ENCODE data around the gene SF3B6.

The SF3B6 gene

DNA sequence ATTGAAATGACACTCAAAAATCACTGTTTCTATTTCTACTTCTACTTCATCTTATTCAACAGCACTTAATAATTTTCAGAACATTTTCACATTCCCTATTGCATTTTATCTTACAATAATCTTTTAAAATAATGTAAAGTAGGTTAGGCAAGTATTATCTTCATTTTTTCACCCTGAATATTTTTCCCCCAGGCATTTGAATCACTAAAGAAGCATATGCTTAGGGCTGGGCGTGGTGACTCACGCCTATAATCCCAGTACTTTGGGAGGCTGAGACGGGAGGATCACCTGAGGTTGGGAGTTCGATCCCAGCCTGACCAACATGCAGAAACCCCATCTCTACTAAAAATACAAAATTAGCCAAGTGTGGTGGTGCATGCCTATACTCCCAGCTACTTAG, 35.6 kb downstream of the SF3B6 start:
- H3K4me1 ChIP-seq (ENCODE audit: control insufficient read depth, insufficient read depth, low read length, unreplicated experiment) = no peaks in the 10 kb centered on the region
- peaks cover 24% of the 10 kb centered on the region for H3K36me3 ChIP-seq (ENCODE audit: insufficient read depth, low read length)
- no peaks in the 10 kb centered on the region for H3K27me3 ChIP-seq (ENCODE audit: insufficient read depth, low read length)
- H2AFZ ChIP-seq (ENCODE audit: low read length, unreplicated experiment) = no peak overlapping the region
- H3K27ac ChIP-seq (ENCODE audit: low read depth, low read length) = no peak overlapping the region
- peaks cover 15% of the 10 kb centered on the region for H3K79me2 ChIP-seq (ENCODE audit: control insufficient read depth, insufficient read depth, low read length, unreplicated experiment)
- no peak overlapping the region for H3K4me3 ChIP-seq (ENCODE audit: low read depth, low read length)

DNA sequence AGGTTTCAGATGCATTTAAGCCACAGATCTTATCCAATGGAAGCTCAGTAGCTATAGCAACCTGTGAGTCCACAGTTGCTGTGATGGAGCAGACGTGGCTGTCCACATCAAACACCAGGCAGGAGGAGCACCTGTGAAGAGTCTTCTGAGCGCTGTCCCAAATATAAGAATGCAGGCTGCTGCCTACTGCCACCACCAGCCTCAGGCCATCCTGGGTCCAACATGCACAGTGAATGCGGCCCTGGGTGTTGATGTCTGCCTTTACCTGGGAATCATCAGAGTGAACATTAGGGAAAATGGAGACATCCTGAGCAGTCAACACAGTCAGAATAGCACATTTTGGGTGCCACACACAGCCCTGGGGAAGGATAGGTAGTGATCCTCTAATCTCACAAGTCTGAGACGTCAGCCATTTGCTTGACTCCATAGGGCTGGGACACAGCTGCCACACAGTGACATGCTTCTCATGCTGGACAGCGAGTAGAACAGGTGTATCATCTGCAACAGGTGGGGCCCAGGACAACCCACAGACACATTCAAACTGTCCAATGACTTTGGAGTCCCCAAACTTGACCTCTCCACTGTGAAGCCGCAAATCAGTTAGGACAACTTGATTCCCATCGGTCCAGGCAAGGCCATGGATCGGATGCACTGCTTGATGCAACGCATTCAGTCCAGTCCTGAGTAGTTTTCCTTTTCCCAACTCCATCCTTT, 37.2 kb downstream of the SF3B6 start:
- no peaks in the 10 kb centered on the region for H3K4me1 ChIP-seq (ENCODE audit: control insufficient read depth, insufficient read depth, low read length, unreplicated experiment)
- H3K27ac ChIP-seq (ENCODE audit: low read depth, low read length) = no peak overlapping the region
- peaks cover 9% of the 10 kb centered on the region for H3K79me2 ChIP-seq (ENCODE audit: control insufficient read depth, insufficient read depth, low read length, unreplicated experiment)

DNA sequence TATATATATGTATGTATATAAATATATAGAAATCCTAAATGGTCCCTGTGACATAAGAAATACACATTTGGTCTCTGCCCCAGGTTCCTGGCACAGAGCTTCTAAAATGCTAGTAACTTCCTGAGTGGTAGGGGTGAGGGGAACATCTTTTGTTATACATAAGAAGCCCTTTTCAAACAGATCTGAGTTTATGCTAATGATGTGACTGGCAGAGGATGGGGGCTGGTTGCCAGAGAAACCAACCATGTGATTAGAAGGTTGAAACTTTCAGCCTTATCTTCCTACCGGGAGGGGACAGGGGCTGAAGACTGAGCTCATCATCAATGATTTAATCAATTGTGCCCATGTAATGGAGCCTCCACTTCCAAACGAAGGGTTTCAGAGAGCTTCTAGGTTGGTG, 49.9 kb downstream of the SF3B6 start:
- Histone ChIP-seq H2AFZ (ENCODE audit: low read length, unreplicated experiment) (no peak overlapping the region), H3K27me3 (ENCODE audit: insufficient read depth, low read length) (no peaks in the 10 kb centered on the region), H3K4me1 (ENCODE audit: control insufficient read depth, insufficient read depth, low read length, unreplicated experiment) (peaks cover 5% of the 10 kb centered on the region), H3K27ac (ENCODE audit: low read depth, low read length) (no peak overlapping the region), H3K79me2 (ENCODE audit: control insufficient read depth, insufficient read depth, low read length, unreplicated experiment) (no peaks in the 10 kb centered on the region), H3K4me3 (ENCODE audit: low read depth, low read length) (no peak overlapping the region), H3K36me3 (ENCODE audit: insufficient read depth, low read length) (peaks cover 9% of the 10 kb centered on the region)

More for the DNA sequence above, 37.2 kb downstream of the SF3B6 start:
- H2AFZ ChIP-seq (ENCODE audit: low read length, unreplicated experiment) = no peak overlapping the region
- no peaks in the 10 kb centered on the region for H3K27me3 ChIP-seq (ENCODE audit: insufficient read depth, low read length)
- peaks cover 24% of the 10 kb centered on the region for H3K36me3 ChIP-seq (ENCODE audit: insufficient read depth, low read length)
- H3K4me3 ChIP-seq (ENCODE audit: low read depth, low read length) = no peak overlapping the region

DNA sequence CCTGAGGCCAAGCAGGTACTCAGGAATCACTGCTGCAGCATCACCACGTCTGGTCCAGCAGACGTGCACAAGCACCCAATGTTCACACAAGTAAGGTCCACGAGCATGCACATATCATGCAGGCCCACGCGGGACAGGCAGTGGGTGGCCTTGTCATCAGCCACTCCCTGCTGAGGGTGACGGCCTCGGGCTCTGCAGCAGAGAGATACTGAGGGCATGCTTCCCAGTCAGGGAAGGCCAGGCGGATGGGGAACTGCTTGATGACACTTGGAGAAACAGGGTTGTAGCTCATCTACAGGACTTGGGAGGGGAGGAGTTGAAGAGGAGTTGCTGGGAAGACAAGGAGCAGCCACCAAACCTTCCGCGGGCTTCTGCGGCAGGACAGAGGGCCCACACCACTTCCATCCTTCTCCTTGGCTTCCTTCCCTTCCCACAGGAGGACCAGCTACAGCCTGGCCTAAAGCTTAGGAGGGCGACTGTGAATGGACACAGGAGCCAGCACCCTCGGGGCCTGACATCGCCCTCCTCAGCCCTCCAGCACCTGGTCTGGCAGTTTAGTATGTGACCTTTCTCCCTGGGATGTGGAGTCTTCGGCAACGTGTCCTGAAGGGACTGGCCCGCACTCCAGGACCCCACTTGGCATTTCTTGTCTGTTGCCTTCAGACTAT, 51.0 kb downstream of the SF3B6 start:
- no peaks in the 10 kb centered on the region for H3K27me3 ChIP-seq (ENCODE audit: insufficient read depth, low read length)
- H2AFZ ChIP-seq (ENCODE audit: low read length, unreplicated experiment) = no peak overlapping the region
- no peak overlapping the region for H3K27ac ChIP-seq (ENCODE audit: low read depth, low read length)
- peaks cover 4% of the 10 kb centered on the region for H3K36me3 ChIP-seq (ENCODE audit: insufficient read depth, low read length)
- H3K79me2 ChIP-seq (ENCODE audit: control insufficient read depth, insufficient read depth, low read length, unreplicated experiment) = no peaks in the 10 kb centered on the region
- H3K4me1 ChIP-seq (ENCODE audit: control insufficient read depth, insufficient read depth, low read length, unreplicated experiment) = peaks cover 8% of the 10 kb centered on the region
- no peak overlapping the region for H3K4me3 ChIP-seq (ENCODE audit: low read depth, low read length)

DNA sequence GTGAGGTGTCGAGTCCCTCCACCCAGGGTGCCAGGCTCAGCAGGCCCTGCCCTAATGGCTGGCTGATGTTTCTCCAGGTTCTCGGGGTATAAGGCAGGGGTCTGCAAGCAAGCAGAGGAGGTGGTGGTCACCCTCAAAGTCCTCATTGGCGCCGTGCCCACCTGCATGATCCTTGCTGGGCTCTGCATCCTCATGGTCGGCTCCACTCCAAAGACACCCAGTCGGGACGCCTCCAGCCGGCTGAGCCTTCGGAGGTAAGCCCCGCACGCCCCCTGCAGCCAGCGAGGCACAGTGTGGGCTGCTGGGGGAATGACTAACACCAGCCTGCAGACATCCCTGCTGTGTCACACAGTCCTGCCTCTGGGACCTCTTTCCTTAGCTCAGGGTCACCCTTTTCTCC, 52.1 kb downstream of the SF3B6 start:
- Histone ChIP-seq H3K36me3 (ENCODE audit: insufficient read depth, low read length) (no peaks in the 10 kb centered on the region), H3K27me3 (ENCODE audit: insufficient read depth, low read length) (no peaks in the 10 kb centered on the region), H3K79me2 (ENCODE audit: control insufficient read depth, insufficient read depth, low read length, unreplicated experiment) (no peaks in the 10 kb centered on the region), H3K4me1 (ENCODE audit: control insufficient read depth, insufficient read depth, low read length, unreplicated experiment) (peaks cover 8% of the 10 kb centered on the region), H3K4me3 (ENCODE audit: low read depth, low read length) (no peak overlapping the region), H3K27ac (ENCODE audit: low read depth, low read length) (no peak overlapping the region), H2AFZ (ENCODE audit: low read length, unreplicated experiment) (no peak overlapping the region)

DNA sequence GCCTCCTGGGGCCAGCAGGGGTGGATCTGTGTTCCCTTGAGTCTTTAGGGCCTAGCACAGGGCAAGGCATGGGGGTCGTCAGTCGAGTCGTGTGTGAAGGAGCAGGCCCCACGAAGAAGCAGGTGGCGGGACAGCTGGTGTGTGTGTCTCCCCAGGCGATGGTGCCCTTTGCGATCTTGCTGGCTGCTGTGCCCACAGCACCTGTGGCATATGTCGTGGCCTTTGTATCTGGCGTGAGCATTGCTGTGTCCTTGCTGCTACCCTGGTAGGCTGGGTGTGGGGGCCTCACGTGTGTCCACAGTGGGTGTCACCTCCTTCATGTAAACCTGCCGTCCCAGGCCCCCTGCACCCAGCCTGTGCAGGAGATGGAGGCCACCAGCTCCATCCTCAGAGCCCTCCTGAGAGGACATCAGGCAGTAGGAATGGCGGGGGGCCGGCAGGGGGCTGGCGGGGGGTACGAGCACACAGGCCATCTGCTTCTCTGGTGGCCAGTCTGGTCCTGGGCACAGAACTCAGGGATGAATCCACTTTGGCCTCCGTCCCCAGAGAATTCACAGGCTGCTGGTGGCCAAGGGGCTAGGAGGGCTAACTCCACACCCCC, 53.1 kb downstream of the SF3B6 start:
- Histone ChIP-seq H3K79me2 (ENCODE audit: control insufficient read depth, insufficient read depth, low read length, unreplicated experiment) (no peaks in the 10 kb centered on the region), H3K36me3 (ENCODE audit: insufficient read depth, low read length) (no peaks in the 10 kb centered on the region), H2AFZ (ENCODE audit: low read length, unreplicated experiment) (no peak overlapping the region), H3K4me1 (ENCODE audit: control insufficient read depth, insufficient read depth, low read length, unreplicated experiment) (peaks cover 8% of the 10 kb centered on the region), H3K4me3 (ENCODE audit: low read depth, low read length) (no peak overlapping the region), H3K27ac (ENCODE audit: low read depth, low read length) (no peak overlapping the region), H3K27me3 (ENCODE audit: insufficient read depth, low read length) (no peaks in the 10 kb centered on the region)

DNA sequence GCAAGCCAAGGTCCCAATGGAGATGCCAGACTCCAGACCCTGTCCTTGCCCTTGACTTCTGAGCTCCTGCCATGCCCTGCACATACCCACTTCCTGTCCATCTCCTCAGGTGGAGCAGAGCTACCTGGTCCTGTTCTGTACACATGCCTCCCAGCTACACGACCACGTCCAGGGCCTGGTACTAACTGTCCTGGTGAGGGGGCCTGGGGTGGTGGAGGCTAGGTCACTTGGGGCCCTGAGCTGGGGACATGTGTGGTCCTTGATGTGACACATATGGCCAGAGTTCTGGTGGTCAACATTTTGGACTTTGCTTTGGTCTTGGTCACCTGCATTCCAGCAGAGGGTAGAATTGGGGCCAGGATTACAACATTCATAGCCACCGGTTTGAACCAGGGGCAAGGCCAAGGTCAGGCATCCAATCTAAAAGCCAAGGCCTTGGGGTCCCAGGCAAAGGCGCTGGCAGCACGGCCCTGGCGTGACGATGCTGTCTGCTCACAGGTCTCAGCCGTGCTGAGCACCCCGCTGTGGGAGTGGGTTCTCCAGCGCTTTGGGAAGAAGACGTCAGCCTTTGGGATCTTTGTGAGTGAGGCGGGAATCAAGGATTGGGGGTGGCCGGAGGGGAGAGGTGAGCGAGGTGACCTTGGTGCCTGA, 53.7 kb downstream of the SF3B6 start:
- H3K27ac ChIP-seq (ENCODE audit: low read depth, low read length) = no peak overlapping the region
- H3K36me3 ChIP-seq (ENCODE audit: insufficient read depth, low read length) = no peaks in the 10 kb centered on the region
- H3K79me2 ChIP-seq (ENCODE audit: control insufficient read depth, insufficient read depth, low read length, unreplicated experiment) = no peaks in the 10 kb centered on the region
- no peaks in the 10 kb centered on the region for H3K27me3 ChIP-seq (ENCODE audit: insufficient read depth, low read length)
- no peak overlapping the region for H3K4me3 ChIP-seq (ENCODE audit: low read depth, low read length)
- peaks cover 8% of the 10 kb centered on the region for H3K4me1 ChIP-seq (ENCODE audit: control insufficient read depth, insufficient read depth, low read length, unreplicated experiment)
- H2AFZ ChIP-seq (ENCODE audit: low read length, unreplicated experiment) = no peak overlapping the region

DNA sequence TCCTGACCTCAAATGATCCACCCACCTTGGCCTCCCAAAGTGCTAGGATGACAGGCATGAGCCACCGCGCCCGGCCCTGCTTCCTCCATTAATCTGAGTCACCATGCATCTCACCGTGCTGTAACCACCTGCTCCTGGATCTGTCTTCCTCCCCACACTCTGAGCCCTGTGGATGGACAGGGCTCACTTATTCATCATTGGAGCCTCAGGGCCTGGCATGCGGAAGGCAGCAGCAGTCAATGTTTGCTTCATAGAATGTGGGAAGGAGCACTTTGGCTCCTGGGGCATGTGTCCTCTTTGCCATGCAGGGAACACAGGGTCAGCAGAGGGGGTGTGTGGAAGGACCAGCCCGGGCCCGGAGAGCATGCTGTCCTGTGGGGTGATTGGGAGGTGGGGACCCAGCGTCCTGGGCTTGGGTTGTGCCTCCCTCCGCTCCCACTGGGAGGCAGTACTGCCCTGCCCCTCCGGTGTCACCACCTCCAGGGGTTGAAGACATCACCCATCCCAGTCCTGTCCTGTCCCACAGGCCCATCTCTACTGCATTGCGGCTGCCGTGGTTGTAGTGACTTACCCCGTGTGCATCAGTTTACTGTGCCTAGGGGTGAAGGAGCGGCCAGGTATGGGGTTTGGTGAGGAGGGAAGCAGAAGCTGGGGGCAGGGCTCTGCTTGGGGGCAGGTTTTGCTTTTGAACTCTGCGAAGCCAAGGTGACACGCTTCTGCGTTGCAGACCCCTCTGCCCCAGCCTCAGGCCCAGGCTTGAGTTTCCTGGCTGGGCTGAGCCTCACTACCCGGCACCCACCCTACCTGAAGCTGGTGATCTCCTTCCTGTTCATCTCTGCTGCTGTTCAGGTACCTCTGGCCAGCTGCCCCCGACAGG, 54.8 kb downstream of the SF3B6 start:
- Histone ChIP-seq H3K4me1 (ENCODE audit: control insufficient read depth, insufficient read depth, low read length, unreplicated experiment) (peaks cover 17% of the 10 kb centered on the region), H2AFZ (ENCODE audit: low read length, unreplicated experiment) (no peak overlapping the region), H3K36me3 (ENCODE audit: insufficient read depth, low read length) (no peaks in the 10 kb centered on the region), H3K79me2 (ENCODE audit: control insufficient read depth, insufficient read depth, low read length, unreplicated experiment) (no peaks in the 10 kb centered on the region), H3K27me3 (ENCODE audit: insufficient read depth, low read length) (no peaks in the 10 kb centered on the region), H3K4me3 (ENCODE audit: low read depth, low read length) (no peak overlapping the region), H3K27ac (ENCODE audit: low read depth, low read length) (no peak overlapping the region)

DNA sequence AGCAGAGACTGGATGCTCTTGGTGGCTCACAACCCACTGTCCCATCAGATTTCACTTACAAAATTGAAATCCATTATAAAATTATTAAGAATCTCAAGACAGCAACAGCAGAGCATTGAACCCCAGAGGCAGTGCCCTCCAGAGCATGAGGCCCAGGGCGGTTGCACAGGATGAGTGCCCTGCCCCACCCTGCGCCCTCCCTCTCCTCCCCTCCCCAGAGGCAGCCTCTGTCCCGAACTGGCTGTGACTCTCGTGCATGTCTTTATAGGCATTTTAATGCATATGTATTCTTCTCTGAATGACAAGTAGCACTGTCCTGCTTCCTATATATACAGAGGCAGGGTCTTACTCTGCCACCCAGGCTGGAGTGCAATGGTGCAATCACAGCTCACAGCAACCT, 55.9 kb downstream of the SF3B6 start:
- Histone ChIP-seq H3K4me1 (ENCODE audit: control insufficient read depth, insufficient read depth, low read length, unreplicated experiment) (peaks cover 23% of the 10 kb centered on the region), H2AFZ (ENCODE audit: low read length, unreplicated experiment) (no peak overlapping the region), H3K4me3 (ENCODE audit: low read depth, low read length) (no peak overlapping the region), H3K27me3 (ENCODE audit: insufficient read depth, low read length) (no peaks in the 10 kb centered on the region), H3K79me2 (ENCODE audit: control insufficient read depth, insufficient read depth, low read length, unreplicated experiment) (no peaks in the 10 kb centered on the region), H3K27ac (ENCODE audit: low read depth, low read length) (no peak overlapping the region), H3K36me3 (ENCODE audit: insufficient read depth, low read length) (no peaks in the 10 kb centered on the region)

DNA sequence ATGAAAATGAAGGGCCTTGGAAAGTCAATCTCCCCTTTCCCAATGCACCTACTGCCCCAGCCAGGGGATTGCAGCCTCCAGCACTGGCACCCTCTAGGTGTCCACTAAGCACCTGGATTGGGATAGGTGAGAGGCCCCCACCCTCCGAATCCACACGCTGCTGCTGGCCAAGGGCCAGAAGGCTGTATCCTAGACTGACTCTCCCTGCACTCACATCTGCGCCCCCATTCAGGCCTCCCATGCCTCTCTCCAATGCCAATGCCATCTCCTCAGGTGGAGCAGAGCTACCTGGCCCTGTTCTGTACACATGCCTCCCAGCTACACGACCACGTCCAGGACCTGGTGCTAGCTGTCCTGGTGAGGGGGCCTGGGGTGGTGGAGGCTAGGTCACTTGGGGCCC, 56.4 kb downstream of the SF3B6 start:
- Histone ChIP-seq H3K4me1 (ENCODE audit: control insufficient read depth, insufficient read depth, low read length, unreplicated experiment) (peaks cover 28% of the 10 kb centered on the region), H3K4me3 (ENCODE audit: low read depth, low read length) (no peak overlapping the region), H3K27ac (ENCODE audit: low read depth, low read length) (no peak overlapping the region), H3K79me2 (ENCODE audit: control insufficient read depth, insufficient read depth, low read length, unreplicated experiment) (no peaks in the 10 kb centered on the region), H3K27me3 (ENCODE audit: insufficient read depth, low read length) (no peaks in the 10 kb centered on the region), H2AFZ (ENCODE audit: low read length, unreplicated experiment) (no peak overlapping the region), H3K36me3 (ENCODE audit: insufficient read depth, low read length) (no peaks in the 10 kb centered on the region)
